ENCODE measurements around the gene CEACAM6. TPM values are rescaled to one million over a fixed set of nuclear protein-coding genes. Genes with fewer than 3 reads are reported as not detected.

The CEACAM6 gene
- total and polyA plus RNA-seq, 12 donors = 0.03 to 0.12 (median 0.10) TPM; not detected in 9

DNA sequence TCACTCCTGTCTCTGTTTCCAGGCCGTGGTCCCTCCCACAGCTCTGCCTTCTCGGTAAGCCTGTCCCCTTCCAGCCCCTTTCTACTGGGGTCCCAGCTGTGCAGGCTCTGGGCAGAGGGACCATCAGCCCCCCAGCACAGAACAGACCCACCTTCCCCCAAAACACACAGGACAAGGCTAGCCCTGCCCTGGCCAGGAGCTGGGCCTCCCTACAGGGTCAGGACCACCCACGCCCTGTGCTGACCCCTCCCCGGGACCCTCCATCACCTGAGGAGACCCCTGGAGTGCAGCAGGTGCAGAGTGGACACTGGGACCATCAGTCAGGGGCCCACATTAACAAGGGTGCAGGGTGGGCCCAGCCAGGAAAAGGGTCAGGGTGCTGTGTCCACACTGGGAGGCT is 55.0 kb downstream of the CEACAM6 start:
- 54 to 60% methylated on average over 4 of the region's 4 CpGs for WGBS, 2 donors
- ATAC-seq (peak in 1 of 8 donors; percentile 12), DNase-seq (no peak)
- TF ChIP-seq, protein P1, sequence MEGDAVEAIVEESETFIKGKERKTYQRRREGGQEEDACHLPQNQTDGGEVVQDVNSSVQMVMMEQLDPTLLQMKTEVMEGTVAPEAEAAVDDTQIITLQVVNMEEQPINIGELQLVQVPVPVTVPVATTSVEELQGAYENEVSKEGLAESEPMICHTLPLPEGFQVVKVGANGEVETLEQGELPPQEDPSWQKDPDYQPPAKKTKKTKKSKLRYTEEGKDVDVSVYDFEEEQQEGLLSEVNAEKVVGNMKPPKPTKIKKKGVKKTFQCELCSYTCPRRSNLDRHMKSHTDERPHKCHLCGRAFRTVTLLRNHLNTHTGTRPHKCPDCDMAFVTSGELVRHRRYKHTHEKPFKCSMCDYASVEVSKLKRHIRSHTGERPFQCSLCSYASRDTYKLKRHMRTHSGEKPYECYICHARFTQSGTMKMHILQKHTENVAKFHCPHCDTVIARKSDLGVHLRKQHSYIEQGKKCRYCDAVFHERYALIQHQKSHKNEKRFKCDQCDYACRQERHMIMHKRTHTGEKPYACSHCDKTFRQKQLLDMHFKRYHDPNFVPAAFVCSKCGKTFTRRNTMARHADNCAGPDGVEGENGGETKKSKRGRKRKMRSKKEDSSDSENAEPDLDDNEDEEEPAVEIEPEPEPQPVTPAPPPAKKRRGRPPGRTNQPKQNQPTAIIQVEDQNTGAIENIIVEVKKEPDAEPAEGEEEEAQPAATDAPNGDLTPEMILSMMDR (IDR thresholded peaks at IDR 0.05) = no peak
- no peaks in the 10 kb centered on the region for H3K9me3 ChIP-seq
- no peak overlapping the region for H3K4me3 ChIP-seq
- H3K36me3 ChIP-seq = no peaks in the 10 kb centered on the region
- intact Hi-C loops (cut with DNase I) = no loop called here
- H3K27me3 ChIP-seq = peaks cover 0 to 47% (median 27%) of the 10 kb centered on the region in 7 donors
- peaks cover 0 to 35% (median 0%) of the 10 kb centered on the region in 9 donors for H3K4me1 ChIP-seq
- peak overlapping the region in 5 of 10 donors; percentile 5 to 89 (median 15) for H3K27ac ChIP-seq

DNA sequence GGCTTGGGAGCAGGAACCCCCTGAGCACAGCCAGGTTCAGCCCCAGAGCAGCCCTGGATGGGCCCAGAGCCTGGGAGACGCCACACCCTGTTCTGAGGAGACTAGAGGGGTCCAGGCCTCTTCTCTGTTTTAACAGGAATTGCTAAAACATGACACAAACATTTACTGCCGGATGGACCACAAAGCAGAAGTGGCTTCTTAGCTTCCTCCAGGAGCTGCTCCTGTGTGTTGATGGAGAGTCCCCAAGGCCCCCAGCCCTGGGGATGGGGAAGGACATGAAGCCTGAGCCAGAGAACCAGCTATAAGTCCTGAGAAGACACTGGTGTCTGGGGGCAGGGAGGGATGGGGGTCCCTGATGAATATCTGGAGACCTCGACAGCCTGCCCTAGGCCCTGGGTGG is 55.7 kb downstream of the CEACAM6 start:
- H3K4me3 ChIP-seq = no peak overlapping the region
- intact Hi-C loops (cut with DNase I) = no loop called here
- TF ChIP-seq, protein P1 (IDR thresholded peaks at IDR 0.05) = no peak
- H3K27me3 ChIP-seq = peaks cover 0 to 47% (median 27%) of the 10 kb centered on the region in 7 donors
- H3K9me3 ChIP-seq = no peaks in the 10 kb centered on the region
- WGBS, 2 donors = 51 to 57% methylated on average over 3 of the region's 3 CpGs
- H3K4me1 ChIP-seq = peaks cover 0 to 35% (median 0%) of the 10 kb centered on the region in 9 donors
- H3K27ac ChIP-seq = peak overlapping the region in 4 of 10 donors; percentile 5 to 89 (median 42)
- DNase-seq (peak in 1 of 2 donors; percentile 46), ATAC-seq (peak in 7 of 8 donors; percentile 40 to 69 (median 64))
- no peaks in the 10 kb centered on the region for H3K36me3 ChIP-seq

DNA sequence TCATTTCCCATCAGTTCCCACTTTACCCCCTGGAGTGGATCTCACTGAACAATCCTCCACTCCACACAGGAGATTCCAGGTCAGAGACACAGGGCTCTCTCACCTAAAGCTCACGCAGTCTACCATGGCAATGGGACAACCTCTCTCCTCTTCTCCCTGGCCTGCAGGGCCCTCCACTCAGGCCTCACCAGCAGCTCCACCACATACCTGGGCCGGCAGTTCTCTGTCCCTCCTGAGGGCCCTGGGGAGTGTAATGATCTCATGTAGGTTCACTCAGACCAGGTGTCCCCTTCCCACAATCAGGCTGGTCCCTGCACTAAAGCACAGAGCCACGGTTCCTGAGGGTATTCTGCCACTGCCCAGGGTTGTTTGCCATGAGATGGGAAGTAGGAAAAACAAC is 56.7 kb downstream of the CEACAM6 start:
- DNase-seq (no peak), ATAC-seq (no peak)
- peaks cover 0 to 35% (median 0%) of the 10 kb centered on the region in 9 donors for H3K4me1 ChIP-seq
- H3K27me3 ChIP-seq = peaks cover 0 to 47% (median 26%) of the 10 kb centered on the region in 7 donors
- no peaks in the 10 kb centered on the region for H3K36me3 ChIP-seq
- TF ChIP-seq, protein P1 (IDR thresholded peaks at IDR 0.05) = no peak
- no peaks in the 10 kb centered on the region for H3K9me3 ChIP-seq
- intact Hi-C loops (cut with DNase I) = no loop called here
- WGBS, 2 donors = 65 to 69% methylated on average over 3 of the region's 3 CpGs
- H3K4me3 ChIP-seq = no peak overlapping the region
- peak overlapping the region in 2 of 10 donors; percentile 46 to 89 for H3K27ac ChIP-seq

DNA sequence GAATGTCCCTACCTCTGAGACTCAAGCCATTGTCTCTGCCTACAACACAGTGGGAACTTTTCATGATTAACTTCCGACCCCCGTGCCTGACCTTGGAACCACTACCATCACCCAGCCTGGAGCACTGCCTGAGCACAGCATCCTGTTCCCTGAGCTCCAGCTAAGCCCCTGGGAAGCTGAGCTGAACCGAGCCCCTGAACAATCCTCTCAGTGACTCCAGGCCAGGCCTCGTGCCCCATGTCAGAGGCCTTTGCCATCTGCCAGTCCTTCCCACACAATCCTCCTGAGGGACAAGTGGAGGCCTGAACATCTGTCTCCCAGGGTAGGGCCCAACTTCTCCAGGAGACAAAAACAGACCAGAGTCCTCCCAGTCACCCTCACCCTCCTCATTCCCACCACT is 58.6 kb downstream of the CEACAM6 start:
- Histone ChIP-seq H3K27me3 (peaks cover 0 to 36% (median 20%) of the 10 kb centered on the region in 7 donors), H3K4me3 (no peak overlapping the region), H3K9me3 (no peaks in the 10 kb centered on the region), H3K4me1 (peaks cover 0 to 28% (median 0%) of the 10 kb centered on the region in 9 donors), H3K36me3 (no peaks in the 10 kb centered on the region), H3K27ac (no peak overlapping the region)
- 42 to 56% methylated on average over 4 of the region's 4 CpGs for WGBS, 2 donors
- TF ChIP-seq, protein P1 (IDR thresholded peaks at IDR 0.05) = no peak
- DNase-seq (no peak), ATAC-seq (no peak)
- intact Hi-C loops (cut with DNase I) = no loop called here

Data from heart right ventricle (tissue), 16 donors.